Stimulated activated CD4-positive, alpha-beta T cell treated with anti-CD3 and anti-CD28 coated beads, Interleukin-1b, Interleukin-23, amount 100 ng/mL, for 1 hour (primary cell): ENCODE results near the gene PRSS8.

Experiments used
- DNase-seq, 2 donors: peaks; one replicate each; pipeline ENCODE4 v3.0.0-alpha.2; 2020; ENCODE audit warnings: low read depth in 2 of 2

Gene PRSS8

GRCh38 chr16:31128711-31129567, 6.6 kb downstream of the PRSS8 start:
- no peak for DNase-seq

GRCh38 chr16:31127182-31127581, 8.3 kb downstream of the PRSS8 start:
- no peak for DNase-seq

DNA sequence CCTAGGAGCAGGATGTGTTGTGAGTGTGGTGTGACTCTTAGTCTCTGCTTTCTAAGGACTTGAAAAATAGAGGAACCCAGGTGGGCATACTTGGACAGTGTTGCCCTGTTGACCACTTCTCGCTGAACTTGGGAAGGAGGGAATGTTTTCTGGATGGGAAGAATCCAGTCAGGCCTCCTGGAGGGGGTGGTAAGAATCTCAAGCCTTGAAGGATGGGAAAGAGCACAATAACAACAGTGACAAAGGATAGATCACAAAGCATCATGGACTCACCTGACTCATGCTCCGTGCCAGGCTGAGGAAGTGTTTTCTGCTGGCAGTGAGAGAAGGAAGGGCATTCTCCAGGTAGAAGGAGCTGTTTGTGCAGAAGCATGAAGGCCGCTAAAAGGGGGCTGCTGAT, 9.7 kb downstream of the PRSS8 start:
- no peak for DNase-seq

DNA sequence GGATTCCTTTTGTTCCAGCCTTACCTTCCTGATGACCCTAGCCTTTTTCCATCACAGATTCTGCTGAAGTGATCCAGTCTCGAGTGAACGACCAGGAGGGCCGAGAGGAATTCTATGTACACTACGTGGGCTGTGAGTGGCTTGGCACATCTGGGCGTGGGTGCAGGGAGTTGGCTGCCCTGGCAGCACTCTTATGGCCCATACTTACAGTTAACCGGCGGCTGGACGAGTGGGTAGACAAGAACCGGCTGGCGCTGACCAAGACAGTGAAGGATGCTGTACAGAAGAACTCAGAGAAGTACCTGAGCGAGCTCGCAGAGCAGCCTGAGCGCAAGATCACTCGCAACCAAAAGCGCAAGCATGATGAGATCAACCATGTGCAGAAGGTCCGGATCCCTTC, 15.4 kb downstream of the PRSS8 start:
- no peak for DNase-seq

DNA sequence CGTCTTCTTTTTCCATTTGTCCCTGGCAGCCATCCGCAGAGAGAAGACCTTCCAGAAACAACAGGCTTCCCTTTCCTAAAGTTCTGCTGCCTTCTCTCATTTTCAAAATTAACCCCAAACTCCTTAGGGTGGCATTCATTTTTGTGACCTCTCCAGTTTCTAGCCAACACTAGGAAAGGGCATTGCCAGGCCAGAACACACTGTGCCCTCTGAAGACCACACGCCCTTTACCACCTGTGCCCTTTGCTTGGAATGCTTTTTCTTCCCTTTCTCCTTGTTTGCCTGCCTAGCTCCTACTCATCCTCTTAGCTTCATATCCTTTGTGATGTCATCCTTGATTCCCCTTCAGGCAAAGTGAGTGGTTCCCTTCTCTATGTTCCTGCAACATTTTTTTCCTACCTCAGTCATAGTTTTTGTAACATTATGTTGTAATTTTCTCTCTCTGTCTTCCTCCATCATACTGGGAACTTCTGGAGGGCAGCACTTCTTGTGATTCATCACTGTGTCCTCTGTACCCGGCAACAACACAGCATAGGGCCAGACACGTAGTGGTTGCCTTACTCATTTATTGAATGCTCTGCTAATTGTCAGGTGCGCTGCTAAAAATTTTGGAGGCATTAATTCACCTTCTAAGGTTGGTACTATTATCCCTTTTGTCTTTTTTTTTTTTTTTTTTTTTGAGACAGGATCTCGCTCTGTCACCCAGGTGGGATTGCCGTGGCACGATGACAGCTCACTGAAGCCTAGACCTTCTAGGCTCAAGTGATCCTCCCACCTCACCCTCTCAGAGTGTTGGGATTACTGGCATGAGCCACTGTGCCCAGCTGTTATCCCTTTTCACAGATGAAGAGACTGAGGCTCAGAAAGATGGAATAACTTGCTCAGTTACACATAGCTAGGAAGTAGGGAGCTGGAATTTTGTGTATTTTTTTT, 17.0 kb downstream of the PRSS8 start:
- DNase-seq: no peak

DNA sequence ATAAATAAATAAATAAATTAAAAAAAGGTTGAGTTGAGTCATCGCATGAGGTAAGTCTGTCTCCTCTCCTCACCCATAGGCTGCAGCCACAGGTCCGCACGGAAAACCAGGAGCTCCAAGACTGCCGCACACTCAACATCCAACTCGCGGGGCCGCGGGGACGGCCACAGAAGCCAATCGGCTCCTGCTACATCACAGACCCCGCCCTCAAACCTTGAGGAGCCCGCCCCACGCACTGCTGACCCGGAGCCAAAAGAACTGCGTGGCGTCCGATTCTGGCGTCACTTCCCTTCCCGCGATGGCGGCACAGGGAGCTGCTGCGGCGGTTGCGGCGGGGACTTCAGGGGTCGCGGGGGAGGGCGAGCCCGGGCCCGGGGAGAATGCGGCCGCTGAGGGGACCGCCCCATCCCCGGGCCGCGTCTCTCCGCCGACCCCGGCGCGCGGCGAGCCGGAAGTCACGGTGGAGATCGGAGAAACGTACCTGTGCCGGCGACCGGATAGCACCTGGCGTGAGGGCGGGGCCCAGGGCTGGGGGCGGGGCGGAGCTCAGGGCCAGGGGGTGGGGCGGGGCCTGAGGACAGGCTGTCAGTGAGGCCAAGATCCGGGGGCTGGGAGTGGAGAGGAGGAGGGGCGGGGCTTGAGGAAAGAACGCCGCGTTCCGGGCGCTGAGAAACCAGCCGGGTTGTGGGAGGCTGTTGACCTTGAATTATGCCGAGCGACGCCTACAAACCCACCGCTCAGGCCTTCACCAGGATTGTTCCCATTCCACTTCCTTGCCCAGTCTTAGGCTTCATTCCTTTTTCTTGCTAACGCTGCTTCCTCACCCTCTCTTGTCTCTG, 17.9 kb downstream of the PRSS8 start, which contains the start of gene KAT8:
KAT8 (plus strand) TSS at position 281 of the 839 bp plus-strand sequence; CDS start at position 299, 18 bp downstream.
- peak; percentile 90 for DNase-seq

DNA sequence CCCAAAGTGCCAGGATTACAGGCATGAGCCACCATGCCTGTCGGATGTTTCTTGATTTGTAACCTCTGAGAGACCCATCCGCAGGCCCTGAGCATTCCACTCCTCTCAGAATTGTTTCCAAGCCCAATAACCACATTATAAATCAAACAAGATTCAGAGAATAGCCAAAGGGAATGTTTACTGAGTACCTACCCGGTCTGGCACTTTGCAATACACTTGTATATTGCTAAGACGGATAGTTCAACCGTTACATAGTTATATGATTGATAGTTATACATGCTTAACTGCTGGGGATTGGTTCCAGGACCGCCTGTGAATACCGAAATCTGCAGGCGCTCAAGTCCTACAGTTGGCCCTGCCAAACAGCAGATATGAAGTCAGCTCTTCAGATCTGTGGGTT, 21.1 kb downstream of the PRSS8 start:
- no peak for DNase-seq

DNA sequence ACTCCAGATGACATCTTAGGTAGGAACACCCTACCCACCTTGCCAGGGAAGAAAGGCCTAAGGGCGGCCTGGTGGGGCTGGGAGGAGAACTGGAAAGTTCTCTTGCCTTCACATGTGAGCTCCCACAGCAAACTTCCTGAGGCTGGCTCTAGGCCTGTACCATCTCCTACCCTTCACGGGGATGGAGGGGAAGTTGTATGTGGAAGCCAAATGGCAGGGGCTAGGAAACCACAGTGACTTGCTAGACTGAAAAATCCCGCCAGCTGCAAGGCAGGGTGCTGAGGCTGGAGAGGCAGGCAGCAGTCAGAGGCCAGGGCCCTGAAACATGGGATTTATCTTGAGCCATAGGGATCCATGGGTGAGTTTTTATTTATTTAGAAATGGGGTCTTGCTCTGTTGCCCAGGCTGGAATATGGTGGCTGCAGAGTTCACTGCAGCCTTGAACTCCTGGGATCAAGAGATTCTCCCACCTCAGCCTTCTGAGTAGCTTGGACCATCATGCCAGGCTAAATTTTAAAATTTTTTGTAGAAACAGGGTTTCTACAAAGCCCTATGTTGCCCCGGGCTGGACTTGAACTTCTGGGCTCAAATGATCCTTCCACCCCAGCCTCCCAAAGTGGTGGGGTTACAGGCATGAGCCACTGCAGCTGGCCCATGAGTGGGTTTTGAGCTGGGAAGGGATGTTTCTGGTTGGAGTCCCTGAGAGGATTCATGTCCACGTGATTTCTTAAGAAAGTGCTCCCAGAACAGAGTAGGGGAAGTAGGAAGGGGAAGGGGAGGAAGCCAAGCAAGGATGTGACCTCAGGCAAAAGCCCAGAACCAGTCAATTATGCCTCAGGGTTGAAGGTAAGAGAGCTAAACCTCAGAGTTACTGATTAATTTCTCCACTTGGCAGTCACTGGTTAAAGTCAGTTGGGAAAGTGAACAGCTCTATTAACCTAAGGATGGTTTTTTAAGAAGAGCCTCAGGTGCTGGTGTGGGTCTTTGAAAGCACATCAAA, 22.1 kb downstream of the PRSS8 start:
- DNase-seq: no peak

DNA sequence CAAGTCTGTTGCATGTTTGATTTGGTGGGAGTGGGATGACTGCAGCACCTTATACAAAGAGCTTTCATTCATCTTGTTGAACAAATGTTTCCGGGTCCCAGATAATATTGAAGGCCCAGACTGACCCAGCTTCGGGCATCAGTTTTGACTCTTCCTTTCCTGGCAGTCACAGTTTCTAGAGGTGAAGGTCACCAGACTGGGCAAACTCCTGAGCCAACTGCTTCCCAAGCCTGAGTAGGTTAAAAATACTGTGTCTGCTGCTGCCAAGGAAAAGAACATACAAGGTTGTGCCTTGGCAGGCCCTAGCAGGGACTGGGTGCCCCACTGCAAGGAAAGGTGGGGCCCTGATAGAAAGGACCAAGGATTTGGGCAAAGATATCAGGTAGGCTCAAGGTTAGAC, 22.8 kb downstream of the PRSS8 start:
- no peak for DNase-seq

DNA sequence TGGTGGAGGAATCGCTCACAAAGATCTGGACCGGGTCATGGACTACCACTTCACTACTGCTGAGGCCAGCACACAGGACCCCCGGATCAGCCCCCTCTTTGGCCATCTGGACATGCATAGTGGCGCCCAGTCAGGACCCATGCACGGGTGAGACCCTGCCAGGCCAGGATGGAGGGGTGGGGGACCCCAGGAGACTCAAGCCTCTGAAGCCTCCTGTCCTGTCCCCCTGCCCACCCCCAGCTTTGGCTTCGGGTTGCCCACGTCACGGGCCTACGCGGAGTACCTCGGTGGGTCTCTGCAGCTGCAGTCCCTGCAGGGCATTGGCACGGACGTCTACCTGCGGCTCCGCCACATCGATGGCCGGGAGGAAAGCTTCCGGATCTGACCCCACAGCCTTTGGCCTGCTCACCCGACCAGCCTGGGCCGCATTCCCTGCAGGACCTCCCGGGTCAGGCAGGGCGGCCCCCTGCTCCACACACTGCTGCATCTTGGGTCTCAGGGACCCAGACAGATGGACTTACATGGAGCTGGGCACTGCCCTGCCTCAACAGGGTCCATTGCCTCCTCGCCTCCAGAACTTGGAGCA, 23.6 kb downstream of the PRSS8 start:
- DNase-seq: no peak

DNA sequence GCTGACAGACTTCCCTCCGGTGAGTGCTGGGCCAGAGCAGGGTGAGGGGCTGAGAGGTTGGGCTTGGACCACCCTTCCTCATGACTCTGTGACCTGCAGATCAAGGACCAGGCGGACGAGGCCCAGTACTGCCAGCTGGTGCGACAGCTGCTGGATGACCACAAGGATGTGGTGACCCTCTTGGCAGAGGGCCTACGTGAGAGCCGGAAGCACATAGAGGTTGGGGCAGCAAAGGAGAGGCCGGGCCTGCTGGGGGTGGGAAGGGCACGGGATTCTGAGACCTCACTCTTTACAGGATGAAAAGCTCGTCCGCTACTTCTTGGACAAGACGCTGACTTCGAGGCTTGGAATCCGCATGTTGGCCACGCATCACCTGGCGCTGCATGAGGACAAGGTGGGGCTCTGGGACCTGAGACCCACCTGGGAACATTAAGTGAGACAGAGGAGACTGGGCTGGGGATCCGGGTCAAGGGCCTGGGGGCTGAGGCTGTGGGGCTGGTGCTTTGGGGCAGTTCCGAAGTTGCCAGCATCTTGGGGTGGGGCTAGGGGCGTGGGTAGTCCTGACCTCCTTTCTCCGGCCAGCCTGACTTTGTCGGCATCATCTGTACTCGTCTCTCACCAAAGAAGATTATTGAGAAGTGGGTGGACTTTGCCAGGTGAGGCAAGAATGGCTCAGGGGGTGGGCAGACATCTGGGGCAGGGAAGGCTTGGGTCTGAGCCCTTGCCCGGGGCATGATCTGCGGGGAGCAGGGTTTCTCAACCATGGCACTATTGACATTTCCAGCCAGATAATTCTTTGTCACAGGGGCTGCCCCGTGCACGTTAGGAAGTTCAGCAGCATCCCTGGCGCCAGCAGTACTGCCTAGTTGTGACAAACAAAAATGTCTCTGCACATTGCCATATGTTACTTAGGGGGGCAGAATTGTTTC, 25.2 kb downstream of the PRSS8 start:
- no peak for DNase-seq

- no peak for DNase-seq
Observed at GRCh38 chr16:31109622-31110021, 25.9 kb downstream of the PRSS8 start.

DNA sequence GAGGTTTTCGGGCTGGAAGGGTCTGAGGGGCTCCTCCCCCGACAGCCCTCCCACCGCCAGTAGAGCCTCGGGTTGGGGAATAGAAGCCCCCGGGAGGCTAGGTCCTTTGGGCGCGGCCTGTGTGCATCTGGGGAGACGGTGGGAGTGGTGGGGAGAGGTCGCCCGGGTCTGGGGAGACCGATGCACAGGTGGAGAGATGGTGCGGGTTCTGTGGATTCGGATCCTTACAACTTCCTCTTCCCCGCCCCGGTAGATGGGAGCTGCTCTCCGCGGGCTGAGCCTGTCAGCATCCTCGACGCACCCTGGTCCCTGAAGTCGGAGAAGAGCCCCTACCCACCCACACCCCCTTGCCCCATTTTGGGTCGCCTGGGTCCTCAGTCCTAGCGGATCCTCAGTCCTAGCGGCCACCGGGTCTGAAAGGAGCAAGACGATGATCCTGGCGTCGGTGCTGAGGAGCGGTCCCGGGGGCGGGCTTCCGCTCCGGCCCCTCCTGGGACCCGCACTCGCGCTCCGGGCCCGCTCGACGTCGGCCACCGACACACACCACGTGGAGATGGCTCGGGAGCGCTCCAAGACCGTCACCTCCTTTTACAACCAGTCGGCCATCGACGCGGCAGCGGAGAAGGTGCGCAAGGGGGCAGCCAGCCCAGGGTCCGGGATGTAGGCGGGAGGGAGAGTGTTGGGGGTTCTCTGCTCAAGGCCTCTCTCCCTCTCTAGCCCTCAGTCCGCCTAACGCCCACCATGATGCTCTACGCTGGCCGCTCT, 26.6 kb downstream of the PRSS8 start:
- no peak for DNase-seq

- peak in 1 of 2 donors; percentile 52 for DNase-seq
Observed at GRCh38 chr16:31108035-31108793, 27.3 kb downstream of the PRSS8 start, which contains the start of gene BCKDK. Gene BCKDK, plus strand, starts transcription at chr16:31108386. Its CDS starts 838 bp downstream, at chr16:31109224.

DNA sequence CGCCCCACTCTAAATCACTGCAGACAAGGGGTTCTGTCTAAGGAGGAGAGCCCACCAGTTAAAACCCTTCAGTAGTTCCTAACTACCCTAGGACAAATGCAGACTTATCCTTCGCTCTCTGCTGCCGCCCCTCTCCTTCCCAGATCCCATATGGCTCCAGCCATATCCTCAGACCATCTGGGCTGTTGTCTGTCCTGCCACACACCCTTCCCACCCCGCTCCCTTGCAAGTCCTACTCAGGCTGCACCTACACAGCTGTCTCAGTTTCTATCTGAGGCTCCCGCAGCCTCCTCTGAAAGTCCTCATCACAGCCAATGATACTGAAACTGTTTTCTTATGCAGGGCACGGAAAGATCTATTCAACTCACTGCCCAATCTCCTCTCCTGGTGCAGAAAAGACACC, 28.1 kb downstream of the PRSS8 start:
- no peak for DNase-seq

- no peak for DNase-seq
Observed at GRCh38 chr16:31106509-31107464, 28.7 kb downstream of the PRSS8 start.
